ENCODE results near the gene MIPEP.
"Not testable (repeated sequence)": the region's sequence is repeated elsewhere in the genome, so short reads cannot be mapped to it uniquely, and the experiment has no call there.

DNA sequence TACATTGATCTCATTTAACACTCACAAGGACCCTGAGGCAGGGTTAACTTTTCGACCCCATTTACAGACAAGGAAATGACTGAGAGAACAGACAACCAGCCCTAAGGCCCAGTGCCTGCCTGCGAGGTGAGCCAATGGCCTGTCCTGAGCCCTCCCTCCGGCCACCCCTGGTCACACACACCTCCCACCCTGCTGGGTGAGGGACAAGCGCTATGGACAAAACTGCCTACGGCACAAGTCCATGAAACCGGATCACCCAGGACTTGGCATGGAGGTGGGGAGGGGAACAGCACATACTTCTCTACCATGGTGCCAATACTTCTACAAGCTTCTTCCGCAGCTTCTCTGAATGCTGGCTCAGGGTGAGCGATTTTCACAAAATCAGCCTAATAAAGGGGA is 7.8 kb downstream of the MIPEP start:
- TF ChIP-seq, protein P1, sequence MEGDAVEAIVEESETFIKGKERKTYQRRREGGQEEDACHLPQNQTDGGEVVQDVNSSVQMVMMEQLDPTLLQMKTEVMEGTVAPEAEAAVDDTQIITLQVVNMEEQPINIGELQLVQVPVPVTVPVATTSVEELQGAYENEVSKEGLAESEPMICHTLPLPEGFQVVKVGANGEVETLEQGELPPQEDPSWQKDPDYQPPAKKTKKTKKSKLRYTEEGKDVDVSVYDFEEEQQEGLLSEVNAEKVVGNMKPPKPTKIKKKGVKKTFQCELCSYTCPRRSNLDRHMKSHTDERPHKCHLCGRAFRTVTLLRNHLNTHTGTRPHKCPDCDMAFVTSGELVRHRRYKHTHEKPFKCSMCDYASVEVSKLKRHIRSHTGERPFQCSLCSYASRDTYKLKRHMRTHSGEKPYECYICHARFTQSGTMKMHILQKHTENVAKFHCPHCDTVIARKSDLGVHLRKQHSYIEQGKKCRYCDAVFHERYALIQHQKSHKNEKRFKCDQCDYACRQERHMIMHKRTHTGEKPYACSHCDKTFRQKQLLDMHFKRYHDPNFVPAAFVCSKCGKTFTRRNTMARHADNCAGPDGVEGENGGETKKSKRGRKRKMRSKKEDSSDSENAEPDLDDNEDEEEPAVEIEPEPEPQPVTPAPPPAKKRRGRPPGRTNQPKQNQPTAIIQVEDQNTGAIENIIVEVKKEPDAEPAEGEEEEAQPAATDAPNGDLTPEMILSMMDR (IDR thresholded peaks at IDR 0.05; ENCODE audit: insufficient read depth, low read depth, low read length): not testable (repeated sequence)
- TF ChIP-seq EZH2 (IDR thresholded peaks at IDR 0.05; ENCODE audit: insufficient read depth, low read length): not testable (repeated sequence)
